ENCODE measurements around the gene CYTH4. TPM values are rescaled to one million over a fixed set of nuclear protein-coding genes. Genes with fewer than 3 reads are reported as not detected.

CYTH4 gene
- total and polyA plus RNA-seq, 10 of the 15 experiments (the other 5 are each of a cell fraction or from before 2014, with no cell fraction given), result 1.5 to 27.3 (median 16.9) TPM

GRCh38 chr22:37326726-37327125 is 44.4 kb downstream of the CYTH4 start:
- no peak overlapping the region for H3K27ac ChIP-seq (ENCODE audit: control insufficient read depth, insufficient read depth)
- ChIA-PET RAD21 (ENCODE audit: unreplicated experiment) (no interaction called here), SMC1A (ENCODE audit: uncharacterized antibody, unreplicated experiment) (no interaction called here), POLR2A (interaction anchor here (0.6 to 0.7 kb wide), 2 partner anchors 8 to 349 kb away, joined by 3 to 8 read pairs; no protein-coding TSS in a partner anchor), CTCF (interaction anchor here (0.8 kb wide), 1 partner anchor 16 kb away, joined by 3 read pairs; no protein-coding TSS in a partner anchor)
- ATAC-seq (no peak), FAIRE-seq (no peak), DNase-seq (ENCODE audit: low read depth, low spot score) (no peak)
- no peaks in the 10 kb centered on the region for H4K20me1 ChIP-seq (ENCODE audit: control insufficient read depth, insufficient read depth)
- no peaks in the 10 kb centered on the region for H3K9me3 ChIP-seq (replicated peaks; ENCODE audit: control insufficient read depth, insufficient read depth, low read length)
- H3K79me2 ChIP-seq (ENCODE audit: control insufficient read depth, insufficient read depth, low read length), result no peaks in the 10 kb centered on the region
- 36% methylated on average over 6 of the region's 7 CpGs for WGBS (ENCODE audit: insufficient coverage, insufficient replicate concordance, low lambda C conversion rate, missing lambda C conversion rate)
- intact Hi-C loops (cut with micrococcal nuclease; ENCODE audit: unreplicated experiment) (no loop called here), in situ Hi-C loops (cut with MboI) (no loop called here)
- no peak overlapping the region for H3K4me2 ChIP-seq (ENCODE audit: control insufficient read depth, insufficient read depth)
- no peaks in the 10 kb centered on the region for H3K36me3 ChIP-seq (ENCODE audit: control insufficient read depth in 2 of 2, insufficient read depth in 2 of 2, low read length in 1 of 2)
- TF ChIP-seq CHD4 (IDR thresholded peaks at IDR 0.05), result no peak
- no peak for TF ChIP-seq NFYA (IDR thresholded peaks at IDR 0.05; ENCODE audit: borderline replicate concordance, low read depth, low read length)
- no peak for TF ChIP-seq SMC3 (IDR thresholded peaks at IDR 0.05; ENCODE audit: borderline replicate concordance, low read length)
- TF ChIP-seq, protein P1, sequence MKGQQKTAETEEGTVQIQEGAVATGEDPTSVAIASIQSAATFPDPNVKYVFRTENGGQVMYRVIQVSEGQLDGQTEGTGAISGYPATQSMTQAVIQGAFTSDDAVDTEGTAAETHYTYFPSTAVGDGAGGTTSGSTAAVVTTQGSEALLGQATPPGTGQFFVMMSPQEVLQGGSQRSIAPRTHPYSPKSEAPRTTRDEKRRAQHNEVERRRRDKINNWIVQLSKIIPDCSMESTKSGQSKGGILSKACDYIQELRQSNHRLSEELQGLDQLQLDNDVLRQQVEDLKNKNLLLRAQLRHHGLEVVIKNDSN (IDR thresholded peaks at IDR 0.05; ENCODE audit: borderline replicate concordance, extremely low read length, insufficient read depth, low read depth, low read length), result no peak
- TF ChIP-seq, protein P2, sequence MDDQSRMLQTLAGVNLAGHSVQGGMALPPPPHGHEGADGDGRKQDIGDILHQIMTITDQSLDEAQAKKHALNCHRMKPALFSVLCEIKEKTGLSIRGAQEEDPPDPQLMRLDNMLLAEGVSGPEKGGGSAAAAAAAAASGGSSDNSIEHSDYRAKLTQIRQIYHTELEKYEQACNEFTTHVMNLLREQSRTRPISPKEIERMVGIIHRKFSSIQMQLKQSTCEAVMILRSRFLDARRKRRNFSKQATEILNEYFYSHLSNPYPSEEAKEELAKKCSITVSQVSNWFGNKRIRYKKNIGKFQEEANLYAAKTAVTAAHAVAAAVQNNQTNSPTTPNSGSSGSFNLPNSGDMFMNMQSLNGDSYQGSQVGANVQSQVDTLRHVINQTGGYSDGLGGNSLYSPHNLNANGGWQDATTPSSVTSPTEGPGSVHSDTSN (IDR thresholded peaks at IDR 0.05; ENCODE audit: insufficient replicate concordance, low read depth, low read length), result no peak
- no peak for TF ChIP-seq BRCA1 (IDR thresholded peaks at IDR 0.05; ENCODE audit: low read depth, low read length)
- TF ChIP-seq WRNIP1 (IDR thresholded peaks at IDR 0.05; ENCODE audit: borderline replicate concordance, low read depth, low read length), result no peak
- no peak for TF ChIP-seq HDAC6 (IDR thresholded peaks at IDR 0.05; ENCODE audit: unreplicated experiment)
- TF ChIP-seq FOS (IDR thresholded peaks at IDR 0.05; ENCODE audit: borderline replicate concordance, extremely low read depth, insufficient read length), result no peak
- no peak for TF ChIP-seq ZNF622 (IDR thresholded peaks at IDR 0.05)
- TF ChIP-seq CBX3 (IDR thresholded peaks at IDR 0.05; ENCODE audit: borderline replicate concordance, low read depth), result no peak
- TF ChIP-seq YBX1 (IDR thresholded peaks at IDR 0.05), result no peak
- TF ChIP-seq HDAC2 (IDR thresholded peaks at IDR 0.05), result no peak
- no peak for TF ChIP-seq MXI1 (IDR thresholded peaks at IDR 0.05; ENCODE audit: low read depth, low read length)
- no peaks in the 10 kb centered on the region for H3K4me1 ChIP-seq (ENCODE audit: control insufficient read depth, insufficient read depth, low read length)
- H2AFZ ChIP-seq (ENCODE audit: control insufficient read depth, low read depth, low read length), result no peak overlapping the region
- H3K27me3 ChIP-seq (replicated peaks in 1 of 2; ENCODE audit: control insufficient read depth in 2 of 2, insufficient read depth in 2 of 2, low read length in 1 of 2), result peaks cover 7 to 9% of the 10 kb centered on the region in 2 experiments; a peak in 3 of 4 replicates
- H3K4me3 ChIP-seq, result no peak overlapping the region
- BruUV-seq (replicated peaks), result no TSS peak
- H3K9ac ChIP-seq (ENCODE audit: control insufficient read depth, insufficient read depth, low read length), result no peak overlapping the region

Measured in GM12878 (cell line).